CD4-positive, alpha-beta T cell treated with Interleukin-12 subunit alpha and Interleukin-12 subunit beta, for 1 hour (primary cell): ENCODE measurements around the gene S100A10.
A peak's percentile ranks its signal among the peaks of the same experiment; 100 is the strongest.

Experiments
- DNase-seq: peaks from one replicate; pipeline ENCODE4 v3.0.0-alpha.2; 2020

S100A10 gene, protein sequence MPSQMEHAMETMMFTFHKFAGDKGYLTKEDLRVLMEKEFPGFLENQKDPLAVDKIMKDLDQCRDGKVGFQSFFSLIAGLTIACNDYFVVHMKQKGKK

DNA sequence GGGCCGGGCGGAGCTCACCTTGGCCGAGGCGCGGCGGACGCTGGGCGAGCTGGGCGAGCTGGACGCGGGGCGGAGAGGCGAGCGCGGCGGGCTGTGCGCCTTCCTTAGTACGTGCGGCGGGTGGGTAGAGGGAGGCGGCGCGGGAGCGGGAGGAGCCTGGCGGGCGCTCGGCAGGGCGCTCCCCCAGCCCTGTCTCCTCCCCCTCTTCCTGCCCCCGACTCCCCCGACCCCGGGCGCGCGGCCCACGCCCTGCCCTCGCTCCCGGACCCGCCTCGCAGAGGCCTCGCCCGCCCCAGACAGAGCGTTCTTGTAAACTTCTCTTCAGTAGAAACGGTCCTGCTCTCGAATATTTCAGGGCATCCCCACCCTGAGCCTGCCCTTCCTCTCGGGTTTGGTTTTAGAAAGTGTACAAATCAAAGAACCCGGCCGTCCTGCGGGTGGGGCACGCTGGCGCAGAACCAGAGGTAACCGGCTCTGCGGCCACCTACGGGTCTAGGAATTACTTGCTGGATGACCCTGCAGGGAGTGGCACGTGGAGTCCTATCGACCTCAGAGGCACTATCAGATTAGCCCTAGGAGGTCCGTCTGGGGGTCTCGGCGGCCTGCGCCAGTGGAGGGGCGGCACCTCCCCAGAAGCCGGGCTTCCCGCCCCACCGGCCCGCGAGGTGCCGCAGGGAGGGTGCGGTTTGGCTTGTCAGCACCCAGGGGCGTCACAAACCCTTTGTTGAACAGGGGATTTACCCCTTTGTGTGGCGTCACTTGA, at the start of gene S100A10:
Gene S100A10, minus strand, starts transcription at position 126 of the 763 bp plus-strand sequence. CDS start 7,629 bp downstream, outside the sequence.
- DNase-seq: peak; percentile 86

DNA sequence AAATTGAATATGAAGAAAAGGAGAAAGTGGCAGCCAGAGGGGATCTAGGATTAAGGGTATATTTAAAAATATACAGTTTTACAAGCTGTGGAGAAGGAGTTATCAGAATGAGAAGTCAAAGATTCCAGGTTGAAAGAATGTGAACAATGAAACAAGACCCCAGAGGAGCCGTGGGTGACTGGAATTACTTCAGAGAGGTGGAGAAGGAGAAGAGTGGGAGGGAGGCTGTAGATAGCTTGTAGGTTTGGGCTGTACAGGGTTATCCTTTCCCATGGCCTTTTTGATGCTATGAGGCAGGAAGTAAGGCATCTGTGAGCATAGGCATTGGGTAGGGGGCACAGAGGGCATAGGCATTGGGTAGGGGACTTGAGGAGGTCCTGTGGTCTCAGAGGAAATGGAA, 48.4 kb upstream of the S100A10 start:
- no peak for DNase-seq

DNA sequence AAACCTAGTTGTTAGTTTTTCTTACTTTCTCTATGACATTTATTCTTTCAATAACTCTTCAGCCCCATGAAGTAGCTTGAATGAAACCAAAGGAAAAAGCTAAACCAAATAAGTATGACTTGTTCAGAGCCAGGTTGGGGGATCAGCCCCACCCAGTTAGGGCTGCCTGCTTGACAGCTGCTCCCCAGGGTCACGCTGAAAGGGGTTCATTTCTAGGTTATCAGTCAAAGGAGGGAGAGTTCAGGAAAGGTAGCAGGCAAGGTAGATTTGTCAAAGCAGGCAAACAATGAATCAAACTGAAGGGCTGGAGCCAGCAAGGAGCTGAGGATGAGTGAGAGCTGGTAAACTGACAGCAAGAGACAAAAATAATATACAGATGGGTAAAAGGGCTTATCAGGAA, 46.2 kb upstream of the S100A10 start:
- DNase-seq: no peak

DNA sequence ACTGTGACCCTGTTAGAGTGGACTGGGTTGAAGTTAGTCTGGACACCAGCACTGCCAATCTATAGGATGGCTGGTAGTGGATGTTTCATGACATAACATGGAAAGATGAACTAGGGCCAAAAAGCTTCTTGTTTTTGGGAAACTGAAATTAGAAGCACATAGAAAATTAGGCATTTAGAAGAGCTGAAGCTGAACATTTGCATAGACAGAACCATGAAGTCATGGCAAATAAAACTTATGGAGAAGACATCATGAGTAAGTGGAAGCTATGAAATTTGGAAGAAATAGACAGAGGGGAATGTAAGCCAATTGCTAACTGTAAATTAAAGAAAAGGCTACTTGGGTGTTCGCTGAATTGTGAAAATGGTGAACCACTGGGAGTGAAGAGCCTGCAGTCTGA, 45.8 kb upstream of the S100A10 start:
- DNase-seq: no peak

DNA sequence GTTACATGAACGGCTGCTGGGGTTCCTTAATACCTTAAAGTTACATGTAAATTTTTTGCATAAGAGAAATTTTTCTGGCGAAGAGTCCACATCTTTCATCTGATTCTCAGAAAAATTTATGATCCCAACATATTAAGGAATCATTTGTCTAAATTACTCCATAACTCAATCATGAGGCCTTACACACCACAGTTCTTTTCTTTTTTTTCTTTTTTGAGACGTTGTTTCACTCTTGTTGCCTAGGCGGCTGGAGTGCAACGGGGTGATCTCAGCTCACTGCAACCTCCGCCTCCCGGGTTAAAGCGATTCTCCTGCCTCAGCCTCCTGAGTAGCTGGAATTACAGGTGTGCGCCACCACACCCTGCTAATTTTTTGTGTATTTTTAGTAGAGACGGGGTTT, 45.2 kb upstream of the S100A10 start:
- no peak for DNase-seq

DNA sequence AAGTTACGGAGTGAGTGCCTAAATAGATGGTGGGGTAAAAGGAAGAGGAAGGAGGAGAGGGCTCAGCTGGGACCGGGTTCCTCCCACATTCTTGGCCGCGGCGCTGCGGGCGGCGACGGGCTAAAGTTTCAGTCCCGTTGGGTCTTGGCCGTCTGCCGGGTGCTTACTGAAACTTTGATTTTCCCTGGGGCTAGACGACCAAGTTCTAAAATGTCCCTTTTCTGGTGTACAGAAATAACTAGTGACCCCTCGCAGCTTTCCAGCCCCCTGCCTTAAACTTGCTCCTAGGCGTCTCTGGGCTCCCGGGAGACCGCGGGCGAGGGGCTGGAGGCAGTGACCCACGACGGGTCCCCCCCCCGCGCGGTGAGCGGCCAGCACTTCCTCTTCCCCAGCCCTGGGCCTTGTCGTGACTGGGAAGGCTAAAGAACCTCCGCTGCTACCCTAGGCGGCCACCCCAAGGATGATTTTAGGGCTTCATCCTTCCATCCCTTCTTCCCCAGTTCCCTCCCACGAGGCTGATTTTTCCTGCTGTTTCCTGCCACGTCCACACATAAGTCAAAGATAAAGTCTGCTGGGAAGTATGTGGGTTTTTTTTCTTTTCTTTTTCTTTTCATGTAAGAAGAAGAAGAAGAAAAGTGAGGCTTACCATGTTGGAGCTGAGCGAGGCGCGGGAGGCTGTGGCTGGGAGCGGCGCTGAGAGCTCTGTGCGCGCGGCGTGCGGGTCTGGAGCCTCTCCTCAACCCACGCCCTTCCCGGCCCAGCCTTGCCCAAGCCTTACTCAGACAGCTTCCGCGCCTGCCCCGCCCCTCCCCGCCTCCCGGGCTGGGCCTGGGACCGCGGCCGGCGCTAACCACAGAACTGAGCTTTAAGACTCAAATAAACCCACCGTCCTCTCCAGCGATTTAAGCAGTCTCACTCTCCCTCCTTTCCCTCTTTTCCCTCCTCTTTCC, 42.9 kb upstream of the S100A10 start, which contains the start of gene S100A11:
Gene S100A11, minus strand, starts transcription at position 738 of the 950 bp plus-strand sequence. Its CDS starts 89 bp downstream, at position 649.
- peak; percentile 75 for DNase-seq

DNA sequence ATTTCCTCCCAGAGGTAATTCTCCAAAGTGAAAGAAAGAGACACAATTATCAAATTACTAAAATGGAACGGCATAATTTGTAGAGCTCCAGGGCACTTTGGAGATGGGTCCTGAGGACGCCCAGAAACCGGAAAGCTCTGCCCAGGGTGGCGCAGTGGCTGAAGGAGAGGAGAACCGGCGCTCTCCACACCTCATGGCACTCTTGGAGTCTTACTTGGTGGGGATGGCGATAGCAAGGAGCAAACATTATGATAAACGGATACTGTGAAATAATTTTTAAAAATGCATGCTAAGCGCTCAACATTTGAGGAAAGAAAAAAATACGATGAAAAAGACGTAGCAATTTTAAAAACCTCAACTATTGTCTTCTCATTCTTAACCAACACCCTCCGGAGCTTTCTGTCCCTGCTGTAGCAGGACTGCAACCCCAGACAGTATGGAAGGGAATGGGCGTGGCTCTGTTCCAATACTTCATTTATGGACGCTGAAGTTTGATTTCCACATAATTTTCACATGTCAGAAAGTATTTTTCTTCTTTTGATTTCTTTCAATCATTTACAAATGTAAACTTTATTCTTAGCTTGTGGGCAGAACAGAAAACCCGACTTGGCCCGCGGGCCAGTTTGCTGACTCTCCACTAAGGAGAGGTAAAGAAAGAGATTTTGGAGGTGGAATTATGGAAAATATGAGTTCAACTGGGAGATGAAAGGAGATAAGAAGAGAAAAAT, 42.0 kb upstream of the S100A10 start:
- peak; percentile 45 for DNase-seq

DNA sequence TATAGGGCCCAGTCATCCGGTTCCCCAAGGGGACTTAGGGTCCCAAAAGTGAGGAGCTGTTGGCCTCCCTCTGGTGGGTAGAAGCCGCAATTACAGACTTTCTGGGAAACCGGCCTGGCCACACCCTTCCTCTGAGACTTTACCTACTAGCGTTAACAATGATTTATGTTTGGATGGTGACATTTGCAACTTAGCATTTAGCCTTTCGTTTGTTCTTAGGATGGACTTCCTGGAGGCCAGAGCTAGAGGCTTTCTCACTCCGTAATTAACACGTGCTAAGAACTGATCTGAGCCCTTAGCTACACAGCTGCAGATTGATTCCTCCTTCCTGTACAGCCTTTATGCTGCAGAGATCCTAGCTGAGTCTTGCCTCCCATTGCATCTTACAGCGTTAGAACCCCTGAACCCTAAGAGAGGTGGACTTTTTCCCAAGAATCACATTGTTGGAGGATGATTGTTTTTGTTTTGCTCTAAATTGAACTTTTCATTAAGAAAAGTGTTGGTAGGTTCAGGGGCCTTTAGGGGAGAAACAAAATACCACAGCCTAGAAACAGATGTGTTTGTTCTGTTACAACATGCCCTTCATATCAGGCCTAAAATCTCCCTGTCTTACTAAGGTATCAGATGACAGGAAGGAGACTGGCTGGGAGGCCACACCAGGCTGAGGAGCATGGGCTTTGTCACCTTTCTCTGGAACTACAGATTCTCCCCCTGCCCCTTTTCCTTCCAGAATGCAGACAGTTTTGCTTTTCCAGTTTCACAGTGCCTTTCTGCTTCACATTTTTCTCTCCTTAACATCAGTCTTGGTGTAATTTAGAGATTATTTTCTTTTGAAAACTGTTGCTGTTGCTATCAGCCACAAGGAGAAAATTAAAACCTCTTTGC, 41.2 kb upstream of the S100A10 start:
- DNase-seq: peak; percentile 78

DNA sequence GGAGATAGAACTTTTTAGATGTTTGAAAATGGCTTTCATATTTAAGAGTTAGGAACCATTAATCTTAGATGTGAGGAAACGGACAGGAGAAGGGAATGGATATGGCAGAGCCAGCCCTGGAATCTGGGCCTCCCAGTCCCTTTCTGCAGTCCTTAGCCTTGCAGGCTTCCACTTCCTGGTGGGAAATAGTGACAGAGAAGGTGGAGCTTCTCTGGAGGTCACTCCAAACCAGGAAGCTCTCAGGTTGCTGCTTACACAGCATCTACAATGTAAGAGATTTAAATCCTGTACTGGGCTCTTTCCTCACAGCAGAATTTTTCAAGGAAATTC, 40.6 kb upstream of the S100A10 start:
- no peak for DNase-seq

DNA sequence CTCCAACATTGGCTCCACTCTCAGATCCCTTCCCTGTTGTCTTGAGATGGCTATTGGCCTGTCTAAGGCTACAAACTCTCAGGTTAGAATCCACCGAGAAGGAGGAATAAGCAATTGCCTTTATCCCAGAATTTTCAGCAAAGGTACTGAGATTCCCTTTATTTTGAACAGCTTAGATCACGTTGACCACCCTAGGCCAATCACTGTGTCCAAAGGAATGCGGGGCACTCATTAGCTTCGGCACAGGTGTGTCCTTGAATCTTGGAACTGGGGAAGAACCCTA, 36.2 kb upstream of the S100A10 start:
- no peak for DNase-seq

DNA sequence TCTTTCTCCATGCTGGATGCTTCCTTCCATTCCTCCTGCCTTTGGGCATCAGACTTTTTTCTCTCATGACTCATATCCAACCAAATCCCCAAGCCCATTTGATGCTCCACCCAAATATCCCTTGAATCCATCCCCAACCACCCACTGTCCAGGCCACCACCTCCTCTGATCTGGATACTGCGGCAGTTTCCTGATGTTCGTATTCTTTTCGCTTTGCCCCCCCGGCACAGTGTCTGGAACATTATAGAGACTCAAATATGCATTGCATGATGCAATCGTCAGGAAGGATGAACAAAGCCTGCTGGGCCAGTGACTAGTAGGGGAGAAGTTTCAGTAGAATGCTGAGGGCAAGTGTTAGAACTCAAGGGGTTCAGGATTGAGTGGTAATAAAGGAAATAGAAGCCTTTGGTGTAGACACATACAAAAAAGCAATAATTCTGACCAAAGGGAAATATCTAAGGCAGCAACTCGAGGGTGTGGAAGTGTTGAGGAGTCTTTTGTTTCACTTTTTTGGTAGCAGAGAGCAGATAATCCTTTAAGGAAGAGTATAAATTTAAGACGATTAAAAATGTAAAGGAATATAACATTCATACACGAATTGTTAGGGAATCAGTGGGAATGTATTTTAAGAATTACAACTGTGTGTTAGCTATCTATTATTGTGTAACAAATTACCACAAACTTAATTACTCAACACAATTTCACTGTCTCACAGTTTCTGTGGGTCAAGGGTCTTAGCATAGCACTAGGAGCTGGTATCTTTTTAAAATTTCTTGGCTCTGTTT, 35.7 kb upstream of the S100A10 start:
- no peak for DNase-seq

DNA sequence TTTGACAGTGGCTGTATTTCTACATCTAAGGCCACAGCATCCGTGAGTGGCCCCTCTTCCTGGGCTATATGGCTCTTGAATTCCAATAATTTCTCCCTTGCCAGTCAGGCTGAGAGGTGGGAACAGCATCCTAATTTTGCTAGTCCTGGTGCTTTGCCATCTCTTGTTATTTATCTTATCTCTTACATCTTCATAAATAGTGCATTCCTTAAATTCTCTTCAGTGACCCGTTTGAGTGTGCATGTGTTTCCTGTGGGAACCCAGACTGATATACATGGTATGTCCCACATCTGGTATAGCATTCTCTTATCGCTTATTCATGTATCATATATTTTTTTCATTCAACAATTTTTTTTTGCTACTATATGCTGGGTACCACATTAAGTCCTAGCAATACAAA, 33.2 kb upstream of the S100A10 start:
- no peak for DNase-seq

DNA sequence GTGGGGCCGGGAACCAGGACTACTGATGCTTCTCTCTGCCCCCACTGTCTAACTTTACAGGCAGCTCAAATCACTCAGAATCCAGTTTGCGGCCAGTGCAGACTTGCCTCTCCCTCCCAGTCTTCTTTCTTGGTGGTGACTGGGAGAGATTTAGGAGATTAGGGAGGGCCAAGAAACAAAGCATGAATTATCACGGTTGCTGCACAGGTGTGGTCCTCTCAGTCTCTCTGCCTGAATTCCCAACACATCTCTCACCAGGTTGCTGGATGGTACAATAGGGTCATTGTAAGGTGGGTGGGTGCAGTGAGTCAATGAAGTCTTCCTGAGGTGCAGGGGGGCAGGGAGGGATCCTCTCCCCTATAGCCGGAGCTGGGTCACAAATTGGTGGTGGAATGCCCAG, 30.6 kb upstream of the S100A10 start:
- DNase-seq: no peak

DNA sequence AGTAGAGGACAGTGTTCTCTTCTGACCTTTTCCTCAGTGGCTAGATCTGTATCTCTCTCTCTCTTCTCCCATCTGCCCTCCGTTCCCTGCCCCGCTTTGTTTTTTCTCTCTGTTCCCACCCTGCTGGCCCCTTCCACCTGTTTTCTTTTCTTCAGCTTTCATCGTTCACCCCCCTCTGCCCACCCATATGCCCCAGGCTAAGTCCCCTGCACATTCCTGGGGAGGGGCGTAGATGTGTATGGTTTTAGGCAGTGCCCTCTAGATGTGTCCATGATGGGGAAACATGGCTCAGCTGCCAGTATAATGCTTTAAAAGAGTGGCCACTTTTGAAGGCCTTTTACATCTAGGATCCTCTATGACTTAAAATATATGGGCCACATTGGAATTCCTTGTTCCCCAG, 29.6 kb upstream of the S100A10 start:
- DNase-seq: no peak

DNA sequence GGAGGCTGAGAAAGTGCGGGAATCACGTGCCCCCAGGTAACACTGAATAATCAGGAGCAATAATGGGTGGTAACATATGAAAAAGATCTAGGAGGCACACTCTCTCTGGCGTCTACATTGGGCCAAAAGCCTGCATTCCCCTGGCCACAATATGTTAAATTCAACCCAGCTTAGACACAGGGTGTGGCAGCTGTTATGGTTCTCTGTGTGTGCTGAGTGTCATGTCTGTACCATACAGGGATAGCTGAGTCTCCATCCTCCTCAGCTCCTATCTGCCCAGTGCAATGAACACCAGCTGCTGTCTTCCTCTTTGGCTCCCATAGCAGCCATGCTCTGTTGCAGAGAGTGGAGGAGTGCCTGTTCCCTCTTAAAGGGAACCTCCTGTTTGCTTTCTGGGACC, 28.8 kb upstream of the S100A10 start:
- no peak for DNase-seq

DNA sequence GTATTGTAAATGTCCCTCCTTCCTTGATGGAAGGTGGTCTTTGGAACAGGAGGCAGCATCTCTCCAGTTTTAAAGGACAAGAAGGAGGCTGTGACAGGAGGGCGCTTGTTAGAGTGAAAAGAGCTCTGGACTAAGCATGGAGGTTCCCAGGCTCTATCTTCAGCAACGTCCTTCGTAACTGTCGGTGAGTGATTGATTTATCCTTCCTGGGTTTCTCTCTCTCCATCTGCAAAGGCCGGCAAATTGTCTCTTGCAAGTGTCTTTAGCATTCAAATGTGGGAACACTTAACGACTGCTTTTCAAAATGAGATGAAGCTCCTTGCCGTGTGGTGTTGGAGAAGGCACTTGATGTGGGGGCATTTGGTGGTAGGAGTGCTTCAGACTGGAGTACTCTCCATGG, 27.9 kb upstream of the S100A10 start:
- no peak for DNase-seq

DNA sequence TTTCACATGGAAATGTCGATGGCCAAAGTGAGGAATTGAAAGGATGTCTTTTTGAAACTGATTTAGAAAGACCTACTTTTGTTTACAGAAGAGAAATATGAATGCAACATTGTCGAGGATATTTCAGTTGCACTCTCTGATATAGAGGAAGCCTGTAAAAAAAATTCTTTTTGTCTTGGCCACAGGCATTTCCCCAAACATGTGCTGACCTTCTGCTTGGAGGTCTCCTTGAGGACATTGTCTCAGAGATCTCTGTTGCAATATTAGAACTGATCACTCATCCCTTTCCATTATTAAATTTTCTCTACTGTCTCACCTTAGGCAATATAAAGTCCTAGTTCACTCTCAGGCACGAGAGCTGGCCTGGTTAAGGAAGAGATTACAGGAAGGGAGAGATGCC, 27.2 kb upstream of the S100A10 start:
- no peak for DNase-seq

DNA sequence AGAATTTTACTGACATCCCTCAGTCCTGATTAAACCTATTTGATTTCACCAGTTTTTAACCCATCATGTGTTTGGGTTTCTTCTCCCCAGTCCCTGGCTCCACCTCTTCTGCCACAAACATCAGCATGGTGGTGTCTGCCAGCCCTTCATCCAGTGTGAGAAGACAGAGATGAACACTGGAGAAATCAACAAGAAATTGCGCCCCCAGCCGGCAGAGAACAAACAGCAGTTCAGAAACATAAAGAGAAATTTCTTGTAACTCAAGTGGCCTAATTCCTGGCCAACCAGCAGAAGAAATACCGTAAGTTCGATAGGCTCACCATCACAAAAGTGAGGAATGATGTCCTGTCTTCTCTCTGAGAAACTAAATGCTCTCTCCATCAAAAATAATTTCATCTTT, 24.9 kb upstream of the S100A10 start:
- no peak for DNase-seq

DNA sequence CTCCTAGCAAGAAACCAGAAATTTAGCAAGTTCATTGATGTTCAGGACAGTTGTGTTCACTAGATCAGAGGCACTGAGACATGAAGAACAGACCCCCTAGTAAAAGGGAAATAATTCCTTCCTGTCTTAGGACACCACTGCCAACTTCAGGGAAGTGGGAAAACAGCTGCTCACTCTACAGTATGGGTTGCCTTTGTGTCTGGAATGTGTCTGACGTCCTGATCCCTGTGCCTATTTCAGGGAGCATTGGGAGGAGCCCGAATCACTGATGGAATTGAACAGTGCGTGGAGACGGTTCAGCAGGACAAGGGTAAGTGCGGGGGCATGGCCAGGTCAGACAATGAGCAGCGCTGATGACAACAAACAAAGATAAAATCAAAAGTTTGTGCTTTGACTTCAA, 22.1 kb upstream of the S100A10 start:
- no peak for DNase-seq

DNA sequence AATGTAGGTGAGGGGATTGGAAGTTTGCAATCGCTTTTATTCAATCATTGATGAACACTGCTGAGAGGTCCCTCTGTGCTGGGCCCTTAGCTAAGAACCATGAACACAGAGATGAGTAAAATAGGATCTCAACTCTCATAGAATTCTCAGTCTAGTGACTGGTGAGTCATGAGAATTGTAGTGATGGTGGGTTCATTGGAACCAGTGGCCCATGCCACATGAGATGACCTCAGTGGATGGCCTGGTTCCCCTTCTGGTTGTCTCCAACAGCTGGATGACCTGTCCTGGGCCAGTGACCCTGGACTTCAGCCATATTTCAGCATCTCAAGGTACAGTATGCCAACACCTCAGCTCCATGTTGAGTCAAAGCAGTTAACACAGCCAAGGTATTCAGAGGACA, 21.3 kb upstream of the S100A10 start:
- DNase-seq: no peak

DNA sequence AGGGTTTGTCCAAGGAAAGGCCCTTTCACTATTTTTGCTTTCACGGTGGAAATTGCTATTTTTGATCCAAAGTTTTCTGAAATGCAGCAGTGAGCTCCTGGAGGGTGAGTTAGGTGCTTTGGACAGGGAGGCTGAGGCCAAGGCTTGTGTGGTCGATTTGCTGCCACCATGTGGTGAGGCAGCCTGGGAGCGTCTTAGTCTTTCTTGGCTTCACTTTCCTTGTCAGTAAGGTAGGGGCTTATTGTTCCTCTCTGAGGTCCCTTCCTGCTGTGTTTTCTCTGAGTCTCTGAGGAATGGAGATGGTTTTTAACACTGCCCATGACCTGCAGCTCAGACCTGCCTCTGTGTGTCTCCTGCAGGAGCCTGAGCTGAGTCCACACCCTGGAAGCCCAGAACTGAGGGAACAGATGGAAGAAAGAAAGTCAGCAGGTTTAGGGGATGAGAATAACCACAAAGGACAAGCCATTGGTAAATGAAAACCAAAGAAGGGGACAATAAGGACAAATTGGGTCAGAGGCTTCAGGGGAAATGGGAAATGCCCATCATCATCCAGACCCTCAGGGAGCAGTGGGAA, 20.1 kb upstream of the S100A10 start:
- DNase-seq: peak; percentile 50
